IPS DF 6.9 (cell line): ENCODE data around the gene MARCHF11.

ENCODE experiments used
- DNase-seq: peaks from one replicate; pipeline ENCODE4 v3.0.0-alpha.2; 2013; ENCODE audit warnings: low read depth, low spot score
- H3K27ac ChIP-seq: one replicate; pipeline ENCODE4 v1.5.1; 2013; ENCODE audit warnings: low read length, control low read depth
- H3K27me3 ChIP-seq: 2 replicates; pipeline ENCODE4 v1.6.1; 2013; ENCODE audit warnings: mild to moderate bottlenecking, low read length; ENCODE audit not compliant: control insufficient read depth, insufficient read depth
- H3K36me3 ChIP-seq: 2 replicates; pipeline ENCODE4 v1.6.1; 2013; ENCODE audit warnings: low read length; ENCODE audit not compliant: control insufficient read depth, insufficient read depth
- H3K4me1 ChIP-seq: 2 replicates; pipeline ENCODE4 v1.6.1; 2013; ENCODE audit warnings: low read length; ENCODE audit not compliant: control insufficient read depth, insufficient read depth
- H3K4me3 ChIP-seq: 2 replicates; pipeline ENCODE4 v1.5.1; 2013; ENCODE audit warnings: mild to moderate bottlenecking, low read length
- H3K9me3 ChIP-seq: 2 replicates; pipeline ENCODE4 v1.6.1; 2013; ENCODE audit warnings: low read length, inconsistent platforms; ENCODE audit not compliant: control insufficient read depth, insufficient read depth
- WGBS: extraction: QIAGEN DNeasy Blood & Tissue Kit; methylation state at CpG from one replicate; pipeline ENCODE4 v1.1.7; 2013; ENCODE audit warnings: mixed read lengths, missing lambda C conversion rate; ENCODE audit not compliant: insufficient read length, insufficient coverage; 5-methylcytosine and 5-hydroxymethylcytosine counted together

MARCHF11 gene

DNA sequence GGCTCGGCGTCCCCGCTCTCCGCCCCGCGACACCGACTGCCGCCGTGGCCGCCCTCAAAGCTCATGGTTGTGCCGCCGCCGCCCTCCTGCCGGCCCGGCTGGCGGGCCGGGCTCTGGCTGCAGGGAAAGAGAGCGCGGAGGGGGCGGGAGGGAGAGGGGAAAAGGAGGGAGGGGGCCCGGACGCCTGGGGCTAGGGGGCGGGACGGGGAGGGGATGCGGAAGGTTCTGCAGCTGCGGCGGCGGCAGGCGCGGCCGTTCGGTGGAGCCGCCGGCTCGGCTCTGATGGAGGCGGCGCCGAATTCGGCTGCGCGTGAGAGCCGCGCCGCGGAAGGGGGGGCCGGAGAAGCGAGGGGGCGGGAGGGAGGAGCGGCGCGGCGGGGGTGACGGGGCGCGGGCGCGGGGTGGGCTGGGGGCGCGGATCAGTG lies at the start of gene MARCHF11:
Gene MARCHF11, minus strand, starts transcription at position 281 of the 425 bp plus-strand sequence. Its CDS starts 216 bp downstream, at position 65.
- no peaks in the 10 kb centered on the region for H3K9me3 ChIP-seq
- H3K4me1 ChIP-seq = no peaks in the 10 kb centered on the region
- H3K27me3 ChIP-seq = peaks cover 14% of the 10 kb centered on the region; the same call in 1 of the 2 replicates
- DNase-seq = no peak
- WGBS = no CpG with 5 or more reads among the region's 59 CpGs
- H3K36me3 ChIP-seq = no peaks in the 10 kb centered on the region
- peak within 1 kb of the TSS; percentile 73 for H3K4me3 ChIP-seq
- H3K27ac ChIP-seq = no peak within 1 kb of the TSS

GRCh38 chr5:16225927-16226326 lies 46.3 kb upstream of the MARCHF11 start:
- no peak overlapping the region for H3K27ac ChIP-seq
- DNase-seq = no peak

DNA sequence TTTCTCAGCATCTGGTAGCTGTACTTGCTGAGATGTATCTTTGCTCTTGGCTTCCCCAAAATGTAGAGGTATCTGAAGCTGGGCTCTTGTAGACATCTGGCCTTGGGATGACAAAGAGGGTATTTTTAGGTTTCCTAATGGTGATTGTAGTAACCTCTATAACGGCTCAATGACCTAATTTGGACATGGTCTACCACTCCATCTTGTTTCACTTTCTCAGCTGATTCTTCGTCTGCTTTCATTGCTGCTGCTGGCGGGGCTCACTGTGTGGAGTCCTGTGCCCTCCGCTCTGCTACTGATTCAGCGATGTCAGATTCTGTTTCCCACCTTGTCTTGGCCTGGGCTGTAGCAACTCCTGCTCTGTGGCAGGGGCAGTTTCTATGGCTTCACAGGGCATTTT lies 12.7 kb upstream of the MARCHF11 start:
- Histone ChIP-seq H3K36me3 (no peaks in the 10 kb centered on the region), H3K4me3 (no peak overlapping the region), H3K4me1 (no peaks in the 10 kb centered on the region), H3K27me3 (no peaks in the 10 kb centered on the region), H3K9me3 (no peaks in the 10 kb centered on the region), H3K27ac (no peak overlapping the region)
- no peak for DNase-seq
- WGBS = no CpG with 5 or more reads among the region's 5 CpGs

More at GRCh38 chr5:16225927-16226326, 46.3 kb upstream of the MARCHF11 start:
- no CpG with 5 or more reads among the region's 5 CpGs for WGBS
- H3K9me3 ChIP-seq = no peaks in the 10 kb centered on the region
- no peaks in the 10 kb centered on the region for H3K4me1 ChIP-seq
- H3K36me3 ChIP-seq = no peaks in the 10 kb centered on the region
- no peak overlapping the region for H3K4me3 ChIP-seq
- no peaks in the 10 kb centered on the region for H3K27me3 ChIP-seq

- Histone ChIP-seq H3K27ac (no peak overlapping the region), H3K4me1 (no peaks in the 10 kb centered on the region), H3K27me3 (peaks cover 14% of the 10 kb centered on the region; the same call in 1 of the 2 replicates), H3K36me3 (no peaks in the 10 kb centered on the region), H3K4me3 (no peak overlapping the region), H3K9me3 (no peaks in the 10 kb centered on the region)
- DNase-seq = no peak
- no CpG with 5 or more reads among the region's 7 CpGs for WGBS
Measured at GRCh38 chr5:16180789-16181082, 1.1 kb upstream of the MARCHF11 start.

- peak overlapping the region; percentile 73 for H3K4me3 ChIP-seq
- H3K9me3 ChIP-seq = no peaks in the 10 kb centered on the region
- no peaks in the 10 kb centered on the region for H3K4me1 ChIP-seq
- H3K27me3 ChIP-seq = peaks cover 14% of the 10 kb centered on the region; the same call in 1 of the 2 replicates
- no peaks in the 10 kb centered on the region for H3K36me3 ChIP-seq
- no CpG with 5 or more reads among the region's 63 CpGs for WGBS
- no peak overlapping the region for H3K27ac ChIP-seq
- DNase-seq = no peak
Measured at GRCh38 chr5:16179936-16180788, 571 bp upstream of the MARCHF11 start.

GRCh38 chr5:16178745-16179372 lies 732 bp downstream of the MARCHF11 start:
- Histone ChIP-seq H3K27me3 (peaks cover 14% of the 10 kb centered on the region; the same call in 1 of the 2 replicates), H3K9me3 (no peaks in the 10 kb centered on the region), H3K36me3 (no peaks in the 10 kb centered on the region), H3K27ac (no peak overlapping the region), H3K4me1 (no peaks in the 10 kb centered on the region), H3K4me3 (peak overlapping the region; percentile 73; the same call in 1 of the 2 replicates)
- DNase-seq = peak; percentile 75
- no CpG with 5 or more reads among the region's 57 CpGs for WGBS

DNA sequence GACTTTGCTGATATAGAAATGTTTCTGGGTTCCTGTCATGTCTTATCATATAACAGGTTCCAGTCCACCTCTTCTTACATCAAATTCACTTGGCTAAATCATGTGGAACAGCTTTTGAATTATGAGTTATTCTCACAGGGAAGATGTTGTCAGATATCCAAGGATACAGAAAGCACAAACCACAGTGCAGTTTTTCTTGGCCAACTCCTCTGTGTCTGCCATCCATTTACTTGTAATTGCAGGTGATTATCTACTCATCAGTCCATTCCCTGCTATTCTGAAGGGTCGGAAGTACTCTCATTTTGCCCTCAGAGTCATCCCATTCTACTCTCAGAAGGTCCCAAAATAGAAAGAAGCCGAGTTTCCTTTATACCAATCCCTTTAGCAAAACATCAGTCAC lies 10.0 kb downstream of the MARCHF11 start:
- H3K4me1 ChIP-seq = no peaks in the 10 kb centered on the region
- no CpG with 5 or more reads among the region's 2 CpGs for whole genome bisulfite sequencing
- H3K36me3 ChIP-seq = no peaks in the 10 kb centered on the region
- no peaks in the 10 kb centered on the region for H3K9me3 ChIP-seq
- H3K27ac ChIP-seq = no peak overlapping the region
- no peak for DNase-seq
- H3K27me3 ChIP-seq = no peaks in the 10 kb centered on the region
- H3K4me3 ChIP-seq = no peak overlapping the region

- H3K27me3 ChIP-seq = no peaks in the 10 kb centered on the region
- WGBS = no CpG with 5 or more reads among the region's 5 CpGs
- no peak overlapping the region for H3K4me3 ChIP-seq
- H3K36me3 ChIP-seq = no peaks in the 10 kb centered on the region
- H3K9me3 ChIP-seq = no peaks in the 10 kb centered on the region
- no peaks in the 10 kb centered on the region for H3K4me1 ChIP-seq
- no peak overlapping the region for H3K27ac ChIP-seq
- peak; percentile 60 for DNase-seq
Measured at GRCh38 chr5:16160706-16161105, 18.9 kb downstream of the MARCHF11 start.

- H3K4me1 ChIP-seq = no peaks in the 10 kb centered on the region
Measured at GRCh38 chr5:16159636-16160035, 20.0 kb downstream of the MARCHF11 start.

DNA sequence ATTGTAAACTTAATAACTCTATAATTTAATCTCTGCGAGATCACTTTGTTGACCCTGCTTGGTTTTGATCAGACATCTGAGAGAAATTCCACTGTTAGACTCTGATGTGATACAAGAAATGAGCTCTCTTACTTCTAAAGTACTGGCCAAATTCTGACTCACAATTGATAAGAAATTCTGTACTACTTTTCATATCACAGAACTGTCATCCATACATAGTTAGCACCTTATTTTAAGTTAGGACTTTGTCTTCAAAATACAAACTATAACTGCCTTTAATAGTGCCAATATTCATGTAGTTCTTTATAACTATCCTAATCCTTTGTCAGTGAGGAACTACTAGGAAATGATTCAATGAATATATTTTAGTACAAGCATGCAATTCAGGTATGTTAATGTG lies 23.4 kb downstream of the MARCHF11 start:
- no CpG with 5 or more reads among the region's 1 CpG for WGBS
- Histone ChIP-seq H3K27ac (no peak overlapping the region), H3K9me3 (no peaks in the 10 kb centered on the region; the same call in 1 of the 2 replicates), H3K4me3 (no peak overlapping the region), H3K4me1 (no peaks in the 10 kb centered on the region), H3K36me3 (no peaks in the 10 kb centered on the region), H3K27me3 (no peaks in the 10 kb centered on the region)
- no peak for DNase-seq

More at GRCh38 chr5:16159636-16160035, 20.0 kb downstream of the MARCHF11 start:
- no peak for DNase-seq
- Histone ChIP-seq H3K27ac (no peak overlapping the region), H3K36me3 (no peaks in the 10 kb centered on the region), H3K27me3 (no peaks in the 10 kb centered on the region), H3K4me3 (no peak overlapping the region), H3K9me3 (no peaks in the 10 kb centered on the region)
- no CpG with 5 or more reads among the region's 2 CpGs for WGBS
